ENCODE data around the gene TMIE.

DNA sequence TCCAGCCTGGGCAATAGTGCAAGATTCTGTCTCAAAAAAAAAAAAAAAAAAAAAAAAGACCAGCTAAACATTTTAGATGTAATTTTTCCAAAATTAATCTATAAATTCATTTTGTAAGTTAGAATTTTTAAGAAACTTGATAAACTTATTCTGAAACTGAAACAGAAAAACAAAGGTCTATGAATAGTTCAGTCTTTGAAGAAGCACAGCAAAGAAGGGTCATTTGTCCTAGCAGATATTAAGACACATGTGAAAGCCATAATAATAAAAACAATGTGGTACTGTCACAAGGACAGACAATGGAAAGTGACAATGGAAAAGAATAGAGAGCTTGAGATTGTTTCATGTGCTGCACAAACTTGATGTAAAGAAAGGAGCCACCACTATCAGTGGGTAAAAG, 45.5 kb downstream of the TMIE start:
- TF ChIP-seq, protein P1, sequence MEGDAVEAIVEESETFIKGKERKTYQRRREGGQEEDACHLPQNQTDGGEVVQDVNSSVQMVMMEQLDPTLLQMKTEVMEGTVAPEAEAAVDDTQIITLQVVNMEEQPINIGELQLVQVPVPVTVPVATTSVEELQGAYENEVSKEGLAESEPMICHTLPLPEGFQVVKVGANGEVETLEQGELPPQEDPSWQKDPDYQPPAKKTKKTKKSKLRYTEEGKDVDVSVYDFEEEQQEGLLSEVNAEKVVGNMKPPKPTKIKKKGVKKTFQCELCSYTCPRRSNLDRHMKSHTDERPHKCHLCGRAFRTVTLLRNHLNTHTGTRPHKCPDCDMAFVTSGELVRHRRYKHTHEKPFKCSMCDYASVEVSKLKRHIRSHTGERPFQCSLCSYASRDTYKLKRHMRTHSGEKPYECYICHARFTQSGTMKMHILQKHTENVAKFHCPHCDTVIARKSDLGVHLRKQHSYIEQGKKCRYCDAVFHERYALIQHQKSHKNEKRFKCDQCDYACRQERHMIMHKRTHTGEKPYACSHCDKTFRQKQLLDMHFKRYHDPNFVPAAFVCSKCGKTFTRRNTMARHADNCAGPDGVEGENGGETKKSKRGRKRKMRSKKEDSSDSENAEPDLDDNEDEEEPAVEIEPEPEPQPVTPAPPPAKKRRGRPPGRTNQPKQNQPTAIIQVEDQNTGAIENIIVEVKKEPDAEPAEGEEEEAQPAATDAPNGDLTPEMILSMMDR (conservative IDR thresholded peaks at IDR 0.05), result no peak
- no peak for TF ChIP-seq ZFX (IDR thresholded peaks at IDR 0.05)

All from C4-2B (cell line).